Neural progenitor cell (in vitro differentiated cells): ENCODE results near the gene ZNF423.

ENCODE experiments used
- EZH2 ChIP-seq: fragments of 200-600 bp; sonication (generic); IDR thresholded peaks from 2 replicates; pipeline ENCODE4 v1.6.1; 2017; ENCODE audit warnings: antibody characterized with exemption, mild to moderate bottlenecking, moderate library complexity
- TF ChIP-seq, protein P1 (sequence below): fragments of 200-600 bp; sonication (generic); IDR thresholded peaks from 2 replicates; pipeline ENCODE4 v1.5.1; 2017; ENCODE audit warnings: antibody characterized with exemption, mild to moderate bottlenecking

DNA sequence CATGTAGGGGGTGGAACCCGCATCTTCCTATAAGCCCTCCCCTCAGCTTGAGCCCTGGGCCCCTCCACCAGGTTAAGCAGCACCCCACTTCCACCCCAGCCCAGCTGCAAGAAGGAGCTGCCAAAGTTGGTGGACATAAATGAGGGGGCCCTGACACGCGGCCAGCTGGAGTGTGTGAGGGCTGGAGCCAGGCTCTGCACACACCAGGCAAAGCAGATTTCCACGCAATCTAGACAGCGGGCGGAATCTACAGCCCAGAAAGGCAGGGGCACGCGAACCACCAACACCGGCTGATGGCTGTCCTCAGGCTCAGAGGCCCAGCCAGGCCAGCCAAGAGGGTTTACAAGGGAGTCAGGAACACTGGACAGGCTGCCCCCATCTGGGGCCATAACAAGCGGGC is 171.2 kb downstream of the ZNF423 start:
- TF ChIP-seq, protein P1, sequence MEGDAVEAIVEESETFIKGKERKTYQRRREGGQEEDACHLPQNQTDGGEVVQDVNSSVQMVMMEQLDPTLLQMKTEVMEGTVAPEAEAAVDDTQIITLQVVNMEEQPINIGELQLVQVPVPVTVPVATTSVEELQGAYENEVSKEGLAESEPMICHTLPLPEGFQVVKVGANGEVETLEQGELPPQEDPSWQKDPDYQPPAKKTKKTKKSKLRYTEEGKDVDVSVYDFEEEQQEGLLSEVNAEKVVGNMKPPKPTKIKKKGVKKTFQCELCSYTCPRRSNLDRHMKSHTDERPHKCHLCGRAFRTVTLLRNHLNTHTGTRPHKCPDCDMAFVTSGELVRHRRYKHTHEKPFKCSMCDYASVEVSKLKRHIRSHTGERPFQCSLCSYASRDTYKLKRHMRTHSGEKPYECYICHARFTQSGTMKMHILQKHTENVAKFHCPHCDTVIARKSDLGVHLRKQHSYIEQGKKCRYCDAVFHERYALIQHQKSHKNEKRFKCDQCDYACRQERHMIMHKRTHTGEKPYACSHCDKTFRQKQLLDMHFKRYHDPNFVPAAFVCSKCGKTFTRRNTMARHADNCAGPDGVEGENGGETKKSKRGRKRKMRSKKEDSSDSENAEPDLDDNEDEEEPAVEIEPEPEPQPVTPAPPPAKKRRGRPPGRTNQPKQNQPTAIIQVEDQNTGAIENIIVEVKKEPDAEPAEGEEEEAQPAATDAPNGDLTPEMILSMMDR: no peak
- no peak for TF ChIP-seq EZH2
